Measurements from ENCODE around the gene NR1D2.

DNA sequence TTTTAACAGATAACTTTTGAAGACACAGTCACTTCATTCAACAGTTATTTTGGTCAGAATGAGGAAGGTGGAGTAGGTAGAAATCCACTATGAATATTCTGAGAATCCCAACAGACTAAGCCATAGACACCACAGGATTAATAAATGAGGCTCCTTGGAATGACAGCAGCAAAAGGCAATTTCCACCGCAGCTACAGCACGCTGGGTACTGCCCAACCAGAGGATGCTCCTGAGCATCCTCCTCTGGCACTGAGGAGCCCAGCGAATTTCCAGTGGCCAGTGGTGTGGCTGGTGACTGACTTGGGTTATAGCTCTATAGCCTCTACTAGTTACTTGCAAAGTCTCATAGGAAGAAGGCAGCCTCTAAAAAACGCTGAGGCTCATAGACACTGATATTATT lies 3.6 kb upstream of the NR1D2 start:
- TF ChIP-seq POLR2A (IDR thresholded peaks at IDR 0.05) (no peak), EP300 (IDR thresholded peaks at IDR 0.05) (no peak)
- TF ChIP-seq, protein P1, sequence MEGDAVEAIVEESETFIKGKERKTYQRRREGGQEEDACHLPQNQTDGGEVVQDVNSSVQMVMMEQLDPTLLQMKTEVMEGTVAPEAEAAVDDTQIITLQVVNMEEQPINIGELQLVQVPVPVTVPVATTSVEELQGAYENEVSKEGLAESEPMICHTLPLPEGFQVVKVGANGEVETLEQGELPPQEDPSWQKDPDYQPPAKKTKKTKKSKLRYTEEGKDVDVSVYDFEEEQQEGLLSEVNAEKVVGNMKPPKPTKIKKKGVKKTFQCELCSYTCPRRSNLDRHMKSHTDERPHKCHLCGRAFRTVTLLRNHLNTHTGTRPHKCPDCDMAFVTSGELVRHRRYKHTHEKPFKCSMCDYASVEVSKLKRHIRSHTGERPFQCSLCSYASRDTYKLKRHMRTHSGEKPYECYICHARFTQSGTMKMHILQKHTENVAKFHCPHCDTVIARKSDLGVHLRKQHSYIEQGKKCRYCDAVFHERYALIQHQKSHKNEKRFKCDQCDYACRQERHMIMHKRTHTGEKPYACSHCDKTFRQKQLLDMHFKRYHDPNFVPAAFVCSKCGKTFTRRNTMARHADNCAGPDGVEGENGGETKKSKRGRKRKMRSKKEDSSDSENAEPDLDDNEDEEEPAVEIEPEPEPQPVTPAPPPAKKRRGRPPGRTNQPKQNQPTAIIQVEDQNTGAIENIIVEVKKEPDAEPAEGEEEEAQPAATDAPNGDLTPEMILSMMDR (IDR thresholded peaks at IDR 0.05), result no peak
